ENCODE results near the gene FOXC2.
A peak's percentile ranks its signal among the peaks of the same experiment; 100 is the strongest.

The FOXC2 gene

DNA sequence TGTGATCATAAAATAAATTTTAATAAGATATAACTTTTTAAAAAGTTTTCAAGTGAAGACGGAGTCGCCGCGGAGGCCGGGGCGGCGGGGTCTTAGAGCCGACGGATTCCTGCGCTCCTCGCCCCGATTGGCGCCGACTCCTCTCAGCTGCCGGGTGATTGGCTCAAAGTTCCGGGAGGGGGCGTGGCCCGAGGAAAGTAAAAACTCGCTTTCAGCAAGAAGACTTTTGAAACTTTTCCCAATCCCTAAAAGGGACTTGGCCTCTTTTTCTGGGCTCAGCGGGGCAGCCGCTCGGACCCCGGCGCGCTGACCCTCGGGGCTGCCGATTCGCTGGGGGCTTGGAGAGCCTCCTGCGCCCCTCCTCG, at the start of gene FOXC2:
FOXC2 (plus strand) TSS at position 229 of the 365 bp plus-strand sequence. CDS start 507 bp downstream, outside the sequence.
- H3K9me3 ChIP-seq (ENCODE audit: control insufficient read depth in 5 of 5, low read length in 5 of 5), result no peaks in the 10 kb centered on the region
- no peaks in the 10 kb centered on the region for H3K36me3 ChIP-seq (ENCODE audit: control insufficient read depth in 5 of 5, insufficient read depth in 5 of 5, low read length in 5 of 5)
- peaks cover 49 to 66% (median 54%) of the 10 kb centered on the region in 5 donors for H3K27me3 ChIP-seq (ENCODE audit: control insufficient read depth in 5 of 5, insufficient read depth in 4 of 5, low read length in 5 of 5)
- H3K4me3 ChIP-seq (ENCODE audit: low read depth in 1 of 5, low read length in 5 of 5), result peak within 1 kb of the TSS in 3 of 5 donors; percentile 17 to 35 (median 21)
- H3K9ac ChIP-seq (ENCODE audit: low read length in 5 of 5), result no peak within 1 kb of the TSS
- no peak within 1 kb of the TSS for H3K27ac ChIP-seq (ENCODE audit: low read depth, low read length)
- peaks cover 0 to 23% (median 17%) of the 10 kb centered on the region in 5 donors for H3K4me1 ChIP-seq (ENCODE audit: control insufficient read depth in 5 of 5, insufficient read depth in 5 of 5, low read length in 5 of 5)

DNA sequence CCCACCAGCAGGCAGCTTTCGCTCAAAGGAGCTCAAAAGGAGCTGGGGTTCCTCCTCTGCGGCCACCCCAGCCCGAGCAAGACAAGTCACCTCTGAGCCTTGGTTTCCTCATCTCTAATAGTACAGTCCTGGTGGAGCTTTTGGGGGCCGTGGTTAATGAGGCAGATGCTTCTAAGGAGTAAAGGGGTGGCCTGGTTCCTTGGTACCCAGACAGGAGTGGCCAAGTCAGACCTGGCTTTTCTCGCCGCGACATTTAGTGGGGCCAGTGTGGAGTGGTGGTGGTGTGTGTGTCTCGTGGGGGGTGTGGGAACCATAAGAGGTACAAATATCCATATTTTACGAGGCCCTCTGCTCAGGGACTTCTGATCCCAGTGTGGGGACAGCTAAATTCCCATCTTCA, 49.6 kb upstream of the FOXC2 start:
- Histone ChIP-seq H3K9me3 (ENCODE audit: control insufficient read depth in 5 of 5, low read length in 5 of 5) (no peaks in the 10 kb centered on the region), H3K36me3 (ENCODE audit: control insufficient read depth in 5 of 5, insufficient read depth in 5 of 5, low read length in 5 of 5) (no peaks in the 10 kb centered on the region), H3K4me1 (ENCODE audit: control insufficient read depth in 5 of 5, insufficient read depth in 5 of 5, low read length in 5 of 5) (peaks cover 0 to 20% (median 8%) of the 10 kb centered on the region in 5 donors), H3K27me3 (ENCODE audit: control insufficient read depth in 5 of 5, insufficient read depth in 4 of 5, low read length in 5 of 5) (peaks cover 43 to 82% (median 70%) of the 10 kb centered on the region in 5 donors), H3K9ac (ENCODE audit: low read length in 5 of 5) (no peak overlapping the region), H3K27ac (ENCODE audit: low read depth, low read length) (no peak overlapping the region), H3K4me3 (ENCODE audit: low read depth in 1 of 5, low read length in 5 of 5) (no peak overlapping the region)

DNA sequence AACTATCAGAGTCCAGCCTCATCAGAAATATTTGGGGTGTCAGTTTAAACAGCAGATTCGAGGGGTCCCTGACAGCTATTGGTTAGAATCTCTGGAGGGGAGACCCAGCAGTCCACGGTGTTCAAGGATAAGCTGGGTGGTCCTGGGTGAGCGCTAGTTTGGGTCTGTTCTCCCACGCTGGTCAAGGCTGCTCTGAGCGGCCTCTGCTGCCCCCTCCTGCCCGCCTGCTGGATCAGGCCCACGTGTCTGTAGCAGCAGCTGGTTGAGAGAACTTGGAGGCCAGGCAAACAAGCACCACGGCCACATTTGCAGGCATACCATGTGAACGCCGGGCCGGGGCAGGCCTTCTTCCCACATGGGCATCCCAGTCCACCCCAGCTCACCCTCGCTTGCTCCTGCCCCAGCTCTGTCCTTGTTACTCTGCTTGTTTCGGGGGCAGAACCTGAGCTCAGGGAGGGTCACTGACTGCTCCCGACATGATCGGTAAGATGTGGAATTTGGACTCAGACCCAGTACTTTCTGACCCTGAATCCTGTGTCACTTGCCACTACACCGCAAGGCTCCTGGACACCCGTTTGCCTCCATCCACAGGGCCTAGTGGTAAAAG, 48.9 kb upstream of the FOXC2 start:
- Histone ChIP-seq H3K27ac (ENCODE audit: low read depth, low read length) (no peak overlapping the region), H3K4me1 (ENCODE audit: control insufficient read depth in 5 of 5, insufficient read depth in 5 of 5, low read length in 5 of 5) (peaks cover 0 to 20% (median 8%) of the 10 kb centered on the region in 5 donors), H3K36me3 (ENCODE audit: control insufficient read depth in 5 of 5, insufficient read depth in 5 of 5, low read length in 5 of 5) (no peaks in the 10 kb centered on the region), H3K9ac (ENCODE audit: low read length in 5 of 5) (peak overlapping the region in 1 of 5 donors; percentile 8), H3K27me3 (ENCODE audit: control insufficient read depth in 5 of 5, insufficient read depth in 4 of 5, low read length in 5 of 5) (peaks cover 44 to 83% (median 70%) of the 10 kb centered on the region in 5 donors), H3K9me3 (ENCODE audit: control insufficient read depth in 5 of 5, low read length in 5 of 5) (no peaks in the 10 kb centered on the region), H3K4me3 (ENCODE audit: low read depth in 1 of 5, low read length in 5 of 5) (no peak overlapping the region)

DNA sequence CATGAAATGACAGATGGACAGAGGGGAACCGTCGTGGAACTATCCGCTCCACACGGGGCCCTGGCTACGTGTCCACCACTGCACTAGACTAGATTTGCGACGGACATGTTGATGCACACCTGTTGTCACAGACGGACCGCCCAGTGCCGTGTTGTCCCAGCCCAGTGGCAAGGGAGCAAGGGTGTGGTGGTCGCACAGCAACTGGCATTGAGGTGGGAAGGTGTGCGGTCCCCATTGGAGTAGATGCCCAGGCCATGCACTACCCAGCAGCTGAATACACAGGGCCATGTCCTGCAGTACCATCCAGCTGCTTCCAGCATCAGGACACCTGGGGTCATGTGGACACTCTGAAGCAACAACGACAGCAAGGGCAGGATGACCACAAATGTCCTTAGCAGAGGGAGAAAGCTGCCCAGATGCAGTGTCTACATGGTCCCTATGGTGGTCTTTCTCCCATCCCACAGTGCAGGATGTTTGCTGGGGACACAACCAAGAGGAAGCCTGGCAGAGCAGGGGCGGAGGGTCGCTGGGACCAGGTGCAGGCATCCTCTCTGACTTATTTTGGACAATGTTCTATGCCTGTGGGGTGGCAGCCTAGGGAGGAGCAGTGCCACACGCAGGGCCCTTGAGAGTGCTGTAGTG, 47.5 kb upstream of the FOXC2 start:
- Histone ChIP-seq H3K27me3 (ENCODE audit: control insufficient read depth in 5 of 5, insufficient read depth in 4 of 5, low read length in 5 of 5) (peaks cover 47 to 75% (median 69%) of the 10 kb centered on the region in 5 donors), H3K36me3 (ENCODE audit: control insufficient read depth in 5 of 5, insufficient read depth in 5 of 5, low read length in 5 of 5) (no peaks in the 10 kb centered on the region), H3K4me1 (ENCODE audit: control insufficient read depth in 5 of 5, insufficient read depth in 5 of 5, low read length in 5 of 5) (peaks cover 0 to 20% (median 8%) of the 10 kb centered on the region in 5 donors), H3K27ac (ENCODE audit: low read depth, low read length) (no peak overlapping the region), H3K9ac (ENCODE audit: low read length in 5 of 5) (no peak overlapping the region), H3K4me3 (ENCODE audit: low read depth in 1 of 5, low read length in 5 of 5) (no peak overlapping the region), H3K9me3 (ENCODE audit: control insufficient read depth in 5 of 5, low read length in 5 of 5) (no peaks in the 10 kb centered on the region)

DNA sequence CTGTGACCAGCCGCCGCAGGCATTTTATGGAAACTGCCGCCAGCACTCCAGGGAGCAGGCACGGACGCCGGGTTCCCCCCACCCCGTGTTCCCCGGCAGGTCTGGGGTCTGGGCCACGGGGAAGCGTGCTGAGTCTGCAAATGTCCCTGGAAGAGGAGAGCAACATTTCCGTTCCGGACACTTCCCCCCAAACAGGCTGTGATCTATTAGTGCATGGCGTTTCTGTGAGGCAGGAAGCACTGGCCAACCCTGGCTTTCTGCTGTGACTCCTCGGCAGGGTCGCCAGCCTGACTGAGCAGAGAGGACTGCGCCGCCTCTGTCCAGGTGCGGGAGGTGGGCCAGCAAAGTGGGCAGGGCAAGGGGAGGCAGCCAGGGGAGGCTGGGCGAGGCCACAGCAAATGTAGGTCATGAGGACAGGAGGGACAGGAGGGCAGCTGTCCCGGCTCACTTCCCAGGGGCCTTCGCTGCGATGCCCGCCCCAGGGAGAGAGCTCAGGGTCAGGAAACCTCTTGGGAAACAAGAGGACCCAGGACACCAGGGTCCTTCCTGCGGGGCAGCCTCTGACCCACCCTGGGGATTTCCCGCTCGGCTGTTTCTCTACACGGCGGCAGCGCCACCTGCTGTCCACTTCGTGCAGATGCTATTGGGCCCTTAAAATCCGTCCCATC, 46.8 kb upstream of the FOXC2 start:
- no peaks in the 10 kb centered on the region for H3K9me3 ChIP-seq (ENCODE audit: control insufficient read depth in 5 of 5, low read length in 5 of 5)
- H3K36me3 ChIP-seq (ENCODE audit: control insufficient read depth in 5 of 5, insufficient read depth in 5 of 5, low read length in 5 of 5), result no peaks in the 10 kb centered on the region
- peaks cover 47 to 75% (median 70%) of the 10 kb centered on the region in 5 donors for H3K27me3 ChIP-seq (ENCODE audit: control insufficient read depth in 5 of 5, insufficient read depth in 4 of 5, low read length in 5 of 5)
- no peak overlapping the region for H3K27ac ChIP-seq (ENCODE audit: low read depth, low read length)
- H3K9ac ChIP-seq (ENCODE audit: low read length in 5 of 5), result no peak overlapping the region
- H3K4me1 ChIP-seq (ENCODE audit: control insufficient read depth in 5 of 5, insufficient read depth in 5 of 5, low read length in 5 of 5), result peaks cover 0 to 20% (median 8%) of the 10 kb centered on the region in 5 donors
- H3K4me3 ChIP-seq (ENCODE audit: low read depth in 1 of 5, low read length in 5 of 5), result peak overlapping the region in 2 of 5 donors; percentile 13 to 20

DNA sequence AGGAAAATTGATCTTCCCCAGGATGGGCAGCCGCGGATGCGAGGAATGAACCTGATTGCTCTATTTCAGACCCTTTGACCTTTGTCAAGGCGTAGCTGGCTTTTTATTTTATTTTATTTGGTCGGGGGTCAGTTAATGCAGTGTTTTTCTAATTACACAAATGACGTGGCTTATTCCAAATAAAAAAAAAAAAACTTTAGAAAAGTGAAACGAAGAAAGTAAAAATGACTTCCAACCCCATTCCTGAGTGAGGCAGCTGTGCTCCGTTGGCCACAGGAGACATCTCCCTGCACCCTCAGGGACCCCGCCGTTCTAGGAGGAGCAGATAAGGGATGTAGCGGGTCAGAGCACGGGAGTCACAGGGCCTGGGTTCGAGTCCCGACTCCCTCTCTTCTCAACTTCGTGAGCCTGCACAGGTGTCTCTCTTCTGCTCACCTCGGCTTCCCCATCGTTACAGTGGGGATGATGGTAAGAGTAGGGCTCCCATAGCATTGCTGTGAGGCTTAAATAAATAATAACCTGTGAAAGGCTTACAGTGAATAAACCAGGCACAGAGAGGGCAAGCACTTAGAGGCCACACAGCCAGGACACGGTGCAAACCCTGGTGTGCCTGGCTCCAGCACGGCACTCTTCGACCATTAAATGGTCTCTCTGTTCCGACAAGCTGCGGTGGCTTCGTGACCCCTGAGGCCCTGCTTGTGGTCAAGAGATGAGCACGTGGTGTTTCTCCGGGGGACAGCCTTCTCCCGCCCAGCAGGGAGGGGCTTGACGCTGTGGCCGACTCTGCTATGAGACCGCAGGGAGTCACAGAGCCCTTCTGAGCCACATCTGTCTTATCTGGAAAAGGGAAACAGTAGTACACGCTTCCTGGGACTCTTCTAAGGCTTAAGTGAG, 46.1 kb upstream of the FOXC2 start:
- Histone ChIP-seq H3K27ac (ENCODE audit: low read depth, low read length) (no peak overlapping the region), H3K36me3 (ENCODE audit: control insufficient read depth in 5 of 5, insufficient read depth in 5 of 5, low read length in 5 of 5) (no peaks in the 10 kb centered on the region), H3K4me3 (ENCODE audit: low read depth in 1 of 5, low read length in 5 of 5) (peak overlapping the region in 1 of 5 donors; percentile 20), H3K27me3 (ENCODE audit: control insufficient read depth in 5 of 5, insufficient read depth in 4 of 5, low read length in 5 of 5) (peaks cover 40 to 68% (median 63%) of the 10 kb centered on the region in 5 donors), H3K4me1 (ENCODE audit: control insufficient read depth in 5 of 5, insufficient read depth in 5 of 5, low read length in 5 of 5) (peaks cover 0 to 18% (median 8%) of the 10 kb centered on the region in 5 donors), H3K9me3 (ENCODE audit: control insufficient read depth in 5 of 5, low read length in 5 of 5) (no peaks in the 10 kb centered on the region), H3K9ac (ENCODE audit: low read length in 5 of 5) (no peak overlapping the region)

DNA sequence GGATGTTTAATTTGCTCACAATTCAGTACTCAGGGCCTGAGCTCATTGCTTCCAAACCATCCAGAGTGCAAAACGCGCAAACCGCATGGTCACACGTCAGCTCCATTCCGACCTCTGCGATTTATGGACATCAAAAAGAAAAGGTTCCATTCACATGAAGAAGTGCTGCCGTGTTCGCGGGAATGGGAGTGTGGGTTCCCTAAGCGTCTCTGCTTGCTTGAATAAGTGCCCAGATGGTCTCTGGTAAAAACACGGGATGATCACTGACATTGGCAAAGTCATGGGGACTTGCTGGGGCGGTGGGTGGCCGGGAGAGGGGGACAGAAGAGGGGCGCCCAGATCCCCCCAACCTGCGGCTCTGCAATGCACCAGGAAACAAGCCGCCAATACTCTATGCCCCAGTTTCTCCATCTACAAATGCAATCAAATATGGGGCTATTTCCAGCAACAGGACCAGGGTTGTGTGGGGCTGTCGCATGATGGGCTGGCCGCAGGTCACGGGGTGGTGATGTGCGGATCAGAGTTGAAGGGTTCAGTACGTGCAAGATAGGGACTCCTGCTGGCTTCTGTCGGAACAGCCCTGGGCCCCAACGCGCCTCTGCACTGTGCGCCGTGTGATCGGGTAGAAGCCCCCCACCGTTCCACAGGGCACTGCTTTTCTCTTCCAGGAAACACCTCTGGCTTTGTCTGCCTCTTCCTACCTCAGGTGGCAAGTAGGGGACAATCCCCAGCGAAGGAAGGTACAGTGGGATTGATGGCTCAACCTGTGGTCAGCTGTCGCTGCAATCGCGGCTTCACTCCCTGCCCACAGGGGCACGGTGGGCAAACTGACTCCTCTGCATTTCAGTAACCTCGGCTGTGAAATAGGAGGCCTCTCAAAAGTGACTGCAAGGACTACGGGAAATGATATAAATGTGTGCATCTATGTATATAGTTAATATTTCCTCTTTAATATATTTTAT, 45.1 kb upstream of the FOXC2 start:
- peaks cover 32 to 58% (median 54%) of the 10 kb centered on the region in 5 donors for H3K27me3 ChIP-seq (ENCODE audit: control insufficient read depth in 5 of 5, insufficient read depth in 4 of 5, low read length in 5 of 5)
- no peak overlapping the region for H3K27ac ChIP-seq (ENCODE audit: low read depth, low read length)
- no peak overlapping the region for H3K9ac ChIP-seq (ENCODE audit: low read length in 5 of 5)
- H3K9me3 ChIP-seq (ENCODE audit: control insufficient read depth in 5 of 5, low read length in 5 of 5), result no peaks in the 10 kb centered on the region
- H3K4me3 ChIP-seq (ENCODE audit: low read depth in 1 of 5, low read length in 5 of 5), result no peak overlapping the region
- H3K4me1 ChIP-seq (ENCODE audit: control insufficient read depth in 5 of 5, insufficient read depth in 5 of 5, low read length in 5 of 5), result peaks cover 0 to 11% (median 8%) of the 10 kb centered on the region in 5 donors
- H3K36me3 ChIP-seq (ENCODE audit: control insufficient read depth in 5 of 5, insufficient read depth in 5 of 5, low read length in 5 of 5), result no peaks in the 10 kb centered on the region

DNA sequence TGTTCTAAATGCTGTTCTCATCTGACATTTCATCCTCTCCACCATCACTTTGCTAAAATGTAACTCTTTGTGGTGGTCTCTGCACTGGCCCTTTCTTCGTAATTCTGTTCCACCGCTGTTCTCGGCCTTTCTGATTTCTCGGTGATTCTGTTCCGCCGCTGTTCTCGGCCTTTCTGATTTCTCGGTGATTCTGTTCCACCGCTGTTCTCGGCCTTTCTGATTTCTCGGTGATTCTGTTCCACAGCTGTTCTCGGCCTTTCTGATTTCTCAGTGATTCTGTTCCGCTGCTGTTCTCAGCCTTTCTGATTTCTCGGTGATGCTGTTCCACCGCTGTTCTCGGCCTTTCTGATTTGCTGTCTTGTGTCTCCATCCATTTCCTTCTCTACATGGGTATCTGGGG, 44.0 kb upstream of the FOXC2 start:
- Histone ChIP-seq H3K4me1 (ENCODE audit: control insufficient read depth in 5 of 5, insufficient read depth in 5 of 5, low read length in 5 of 5) (peaks cover 0 to 11% (median 8%) of the 10 kb centered on the region in 5 donors), H3K27ac (ENCODE audit: low read depth, low read length) (no peak overlapping the region), H3K27me3 (ENCODE audit: control insufficient read depth in 5 of 5, insufficient read depth in 4 of 5, low read length in 5 of 5) (peaks cover 23 to 51% (median 45%) of the 10 kb centered on the region in 5 donors), H3K9ac (ENCODE audit: low read length in 5 of 5) (no peak overlapping the region), H3K4me3 (ENCODE audit: low read depth in 1 of 5, low read length in 5 of 5) (no peak overlapping the region), H3K9me3 (ENCODE audit: control insufficient read depth in 5 of 5, low read length in 5 of 5) (no peaks in the 10 kb centered on the region), H3K36me3 (ENCODE audit: control insufficient read depth in 5 of 5, insufficient read depth in 5 of 5, low read length in 5 of 5) (no peaks in the 10 kb centered on the region)

All from subcutaneous abdominal adipose tissue (tissue), 5 donors.